Measurements from ENCODE around the gene FKBP14.

DNA sequence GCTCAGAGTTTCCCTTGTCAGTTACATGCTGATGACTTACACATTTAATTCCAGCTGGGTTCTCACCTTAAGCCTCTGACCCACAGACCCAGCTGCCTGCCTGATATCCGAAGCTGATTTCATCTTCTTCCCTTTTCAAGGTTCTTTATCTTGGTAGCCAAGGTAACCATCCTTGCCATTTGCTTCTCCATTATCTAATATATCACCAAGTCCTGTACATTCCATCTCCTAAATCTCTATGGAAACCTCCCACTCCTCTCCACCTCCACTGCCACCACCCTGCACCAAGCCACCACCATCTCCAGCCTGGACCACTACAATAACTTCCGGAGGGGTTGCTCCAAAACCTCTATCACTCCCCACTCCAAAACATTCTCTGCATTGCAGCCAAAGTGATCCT lies 56.8 kb downstream of the FKBP14 start:
- TF ChIP-seq POLR2A (IDR thresholded peaks at IDR 0.05) (no peak), CTCF (IDR thresholded peaks at IDR 0.05) (no peak)

Data from right lobe of liver (tissue), 4 donors.